ENCODE data around the gene JUN.

The JUN gene

GRCh38 chr1:58781541-58782177 lies 2.2 kb downstream of the JUN start (continued):
- peak; percentile 37 for TF ChIP-seq PRDM4 (tag by site-specific recombination; IDR thresholded peaks at IDR 0.05)
- no peak for TF ChIP-seq ZNF292 (tag by site-specific recombination; IDR thresholded peaks at IDR 0.05; ENCODE audit: borderline replicate concordance, low read depth)
- TF ChIP-seq ZNF416 (tag by site-specific recombination; IDR thresholded peaks at IDR 0.05), result no peak
- peak; percentile 27; the same call in 1 of the 2 replicates for TF ChIP-seq ZNF398 (tag by site-specific recombination; IDR thresholded peaks at IDR 0.05)
- TF ChIP-seq ZBTB48 (tag by site-specific recombination; IDR thresholded peaks at IDR 0.05), result peak; percentile 73; the same call in 1 of the 2 replicates
- TF ChIP-seq ZNF366 (tag by site-specific recombination; conservative IDR thresholded peaks at IDR 0.05), result peak; percentile 48
- no peak for TF ChIP-seq ZNF514 (tag by site-specific recombination; IDR thresholded peaks at IDR 0.05)
- TF ChIP-seq KLF9 (tag by site-specific recombination; IDR thresholded peaks at IDR 0.05; ENCODE audit: low read depth), result peak; percentile 30; the same call in 1 of the 2 replicates
- TF ChIP-seq PBX3 (CRISPR knock-in tag; IDR thresholded peaks at IDR 0.05), result no peak
- TF ChIP-seq SETDB1 (IDR thresholded peaks at IDR 0.05; ENCODE audit: insufficient read length, low read length), result no peak
- TF ChIP-seq ZFP69B (tag by site-specific recombination; IDR thresholded peaks at IDR 0.05), result peak; percentile 48; the same call in 1 of the 2 replicates
- 0 out of 2 replicates have a peak, but pooled peaks have one; percentile 45 for TF ChIP-seq ZNF792 (tag by site-specific recombination; IDR thresholded peaks at IDR 0.05)
- 0 out of 2 replicates have a peak, but pooled peaks have one; percentile 14 for TF ChIP-seq ZNF843 (tag by site-specific recombination; IDR thresholded peaks at IDR 0.05)
- 0 out of 2 replicates have a peak, but pooled peaks have one; percentile 48 for TF ChIP-seq ZBTB44 (tag by site-specific recombination; IDR thresholded peaks at IDR 0.05)
- TF ChIP-seq ZSCAN16 (tag by site-specific recombination; IDR thresholded peaks at IDR 0.05), result no peak
- TF ChIP-seq ZNF645 (tag by site-specific recombination; IDR thresholded peaks at IDR 0.05), result peak; percentile 86; the same call in 1 of the 2 replicates
- TF ChIP-seq ZBTB11 (tag by site-specific recombination; conservative IDR thresholded peaks at IDR 0.05; ENCODE audit: low read depth), result peak; percentile 39; the same call in 1 of the 2 replicates
- no peak for TF ChIP-seq ZNF280C (tag by site-specific recombination; IDR thresholded peaks at IDR 0.05)
